ENCODE measurements around the gene NT5DC3.

NT5DC3 gene

GRCh38 chr12:103768467-103769123 lies 72.4 kb downstream of the NT5DC3 start:
- no peak for TF ChIP-seq CTCF (IDR thresholded peaks at IDR 0.05; ENCODE audit: low read depth, low read length)
- Histone ChIP-seq H3K4me1 (no peaks in the 10 kb centered on the region), H3K9me3 (no peaks in the 10 kb centered on the region), H3K36me3 (no peaks in the 10 kb centered on the region), H3K27me3 (no peaks in the 10 kb centered on the region), H3K4me3 (ENCODE audit: low read depth, low read length) (no peak overlapping the region)
- DNase-seq = no peak

GRCh38 chr12:103766028-103766427 lies 75.0 kb downstream of the NT5DC3 start:
- no peak overlapping the region for H3K4me3 ChIP-seq (ENCODE audit: low read depth, low read length)
- no peaks in the 10 kb centered on the region for H3K27me3 ChIP-seq
- no peak for DNase-seq
- H3K9me3 ChIP-seq = no peaks in the 10 kb centered on the region
- H3K36me3 ChIP-seq = no peaks in the 10 kb centered on the region
- H3K4me1 ChIP-seq = no peaks in the 10 kb centered on the region
- TF ChIP-seq CTCF (IDR thresholded peaks at IDR 0.05; ENCODE audit: low read depth, low read length) = no peak

- TF ChIP-seq CTCF (IDR thresholded peaks at IDR 0.05; ENCODE audit: low read depth, low read length) = no peak
- no peak for DNase-seq
- H3K9me3 ChIP-seq = no peaks in the 10 kb centered on the region
- H3K4me3 ChIP-seq (ENCODE audit: low read depth, low read length) = no peak overlapping the region
- H3K4me1 ChIP-seq = no peaks in the 10 kb centered on the region
- no peaks in the 10 kb centered on the region for H3K27me3 ChIP-seq
- no peaks in the 10 kb centered on the region for H3K36me3 ChIP-seq
Observed at GRCh38 chr12:103765322-103765721, 75.7 kb downstream of the NT5DC3 start.

GRCh38 chr12:103762473-103762872 lies 78.6 kb downstream of the NT5DC3 start:
- DNase-seq = no peak
- no peak for TF ChIP-seq CTCF (IDR thresholded peaks at IDR 0.05; ENCODE audit: low read depth, low read length)
- H3K9me3 ChIP-seq = no peaks in the 10 kb centered on the region
- H3K27me3 ChIP-seq = no peaks in the 10 kb centered on the region
- no peaks in the 10 kb centered on the region for H3K36me3 ChIP-seq
- no peak overlapping the region for H3K4me3 ChIP-seq (ENCODE audit: low read depth, low read length)
- no peaks in the 10 kb centered on the region for H3K4me1 ChIP-seq

GRCh38 chr12:103758310-103759089 lies 82.5 kb downstream of the NT5DC3 start:
- no peaks in the 10 kb centered on the region for H3K9me3 ChIP-seq
- no peak overlapping the region for H3K4me3 ChIP-seq (ENCODE audit: low read depth, low read length)
- H3K4me1 ChIP-seq = no peaks in the 10 kb centered on the region
- no peaks in the 10 kb centered on the region for H3K27me3 ChIP-seq
- no peak for DNase-seq
- no peak for TF ChIP-seq CTCF (IDR thresholded peaks at IDR 0.05; ENCODE audit: low read depth, low read length)
- no peaks in the 10 kb centered on the region for H3K36me3 ChIP-seq

- DNase-seq = no peak
- Histone ChIP-seq H3K9me3 (no peaks in the 10 kb centered on the region), H3K36me3 (no peaks in the 10 kb centered on the region), H3K4me3 (ENCODE audit: low read depth, low read length) (no peak overlapping the region), H3K4me1 (no peaks in the 10 kb centered on the region), H3K27me3 (no peaks in the 10 kb centered on the region; the same call in 1 of the 2 replicates)
- TF ChIP-seq CTCF (IDR thresholded peaks at IDR 0.05; ENCODE audit: low read depth, low read length) = no peak
Observed at GRCh38 chr12:103757248-103757647, 83.8 kb downstream of the NT5DC3 start.

All from BE2C (cell line).